Activated naive CD8-positive, alpha-beta T cell treated with anti-CD3 and anti-CD28 coated beads, Interleukin-2, amount 50 U/mL, for 24 hours (primary cell): Measurements from ENCODE around the gene CSF3.
"Not testable (repeated sequence)": the region's sequence is repeated elsewhere in the genome, so short reads cannot be mapped to it uniquely, and the experiment has no call there.

Experiments used
- ATAC-seq: fragments of 150-1000 bp; cut with Tn5 transposase; one replicate; pipeline ENCODE4 v1.10.0; 2021
- DNase-seq: peaks from one replicate; pipeline ENCODE4 v3.0.0; 2021
- H3K27ac Mint-ChIP-seq: one replicate; pipeline ENCODE4 v1.8.0; 2021; ENCODE audit warnings: mild to moderate bottlenecking, mixed read lengths
- H3K27me3 Mint-ChIP-seq: one replicate; pipeline ENCODE4 v1.8.0; 2021; ENCODE audit warnings: mixed read lengths
- H3K36me3 Mint-ChIP-seq: one replicate; pipeline ENCODE4 v1.8.0; 2021; ENCODE audit warnings: low read depth, mixed read lengths
- H3K4me1 Mint-ChIP-seq: one replicate; pipeline ENCODE4 v1.8.0; 2021; ENCODE audit warnings: mixed read lengths
- H3K4me3 Mint-ChIP-seq: one replicate; pipeline ENCODE4 v1.8.0; 2021; ENCODE audit warnings: mild to moderate bottlenecking, moderate library complexity, mixed read lengths
- H3K9me3 Mint-ChIP-seq: one replicate; pipeline ENCODE4 v1.8.0; 2021; ENCODE audit warnings: mixed read lengths

Gene CSF3

DNA sequence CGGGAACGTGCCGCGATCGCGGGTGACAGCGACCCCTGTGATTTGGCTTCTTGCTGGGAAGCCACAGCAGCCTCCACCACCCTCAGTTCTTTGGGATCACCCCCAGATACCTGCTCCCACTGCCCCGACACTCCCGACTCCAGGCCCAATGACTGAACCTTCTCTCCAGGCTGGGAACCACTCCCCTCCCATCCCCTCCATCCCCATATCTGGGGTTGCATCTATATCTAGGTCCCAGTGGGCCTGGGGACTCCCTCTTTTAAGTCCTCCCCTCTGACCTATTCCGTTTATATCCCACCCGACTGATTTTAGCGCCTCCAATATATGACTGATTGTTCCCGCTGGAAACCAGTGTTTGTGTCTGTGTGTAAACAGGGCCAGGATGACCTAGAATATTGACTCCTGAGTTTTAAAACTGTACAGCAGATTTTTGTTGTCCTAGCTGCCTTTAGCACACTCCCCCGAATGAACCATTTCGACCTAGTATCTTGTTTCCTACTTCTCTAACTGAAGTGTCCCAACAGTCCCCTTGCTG is 34.0 kb upstream of the CSF3 start:
- ATAC-seq = no peak
- H3K27ac Mint-ChIP-seq = peak overlapping the region; percentile 96
- peaks cover 34% of the 10 kb centered on the region for H3K36me3 Mint-ChIP-seq
- H3K4me3 Mint-ChIP-seq = peak overlapping the region; percentile 95
- H3K27me3 Mint-ChIP-seq = peaks cover 6% of the 10 kb centered on the region
- peaks cover 31% of the 10 kb centered on the region for H3K4me1 Mint-ChIP-seq
- DNase-seq = no peak
- H3K9me3 Mint-ChIP-seq = no peaks in the 10 kb centered on the region

DNA sequence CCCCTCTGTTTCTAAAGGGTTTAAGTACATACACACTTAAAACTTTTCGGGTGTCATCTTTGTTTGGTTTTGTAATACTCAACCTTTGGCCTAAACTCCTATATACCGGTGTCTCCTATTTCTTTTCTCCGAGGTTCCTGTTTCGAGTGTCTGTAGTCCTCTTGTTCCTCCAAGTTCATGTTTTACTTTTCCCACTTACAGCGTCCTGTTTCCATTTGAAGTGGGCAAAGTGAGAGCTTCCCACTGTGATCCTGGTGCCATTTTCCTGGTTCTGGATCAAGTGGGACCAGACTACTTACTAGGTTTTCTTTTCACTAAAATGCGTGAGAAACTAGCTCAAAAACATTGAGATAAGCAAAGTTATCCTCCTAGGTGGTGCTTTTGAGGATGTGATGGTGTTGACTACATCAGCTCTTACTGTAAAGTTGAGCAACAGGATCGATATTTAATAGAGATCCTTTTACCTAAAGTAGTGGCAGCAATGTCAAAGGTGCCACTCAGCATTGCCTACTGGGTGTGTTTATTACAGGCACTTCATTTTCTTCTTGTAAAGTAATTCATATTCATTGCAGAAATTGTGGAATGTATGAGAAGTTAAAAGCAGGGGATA is 33.4 kb upstream of the CSF3 start:
- Mint-ChIP-seq H3K27me3 (peaks cover 6% of the 10 kb centered on the region), H3K4me1 (peaks cover 31% of the 10 kb centered on the region), H3K4me3 (peak overlapping the region; percentile 95), H3K9me3 (no peaks in the 10 kb centered on the region), H3K27ac (peak overlapping the region; percentile 96), H3K36me3 (peaks cover 40% of the 10 kb centered on the region)
- no peak for ATAC-seq
- DNase-seq = no peak

DNA sequence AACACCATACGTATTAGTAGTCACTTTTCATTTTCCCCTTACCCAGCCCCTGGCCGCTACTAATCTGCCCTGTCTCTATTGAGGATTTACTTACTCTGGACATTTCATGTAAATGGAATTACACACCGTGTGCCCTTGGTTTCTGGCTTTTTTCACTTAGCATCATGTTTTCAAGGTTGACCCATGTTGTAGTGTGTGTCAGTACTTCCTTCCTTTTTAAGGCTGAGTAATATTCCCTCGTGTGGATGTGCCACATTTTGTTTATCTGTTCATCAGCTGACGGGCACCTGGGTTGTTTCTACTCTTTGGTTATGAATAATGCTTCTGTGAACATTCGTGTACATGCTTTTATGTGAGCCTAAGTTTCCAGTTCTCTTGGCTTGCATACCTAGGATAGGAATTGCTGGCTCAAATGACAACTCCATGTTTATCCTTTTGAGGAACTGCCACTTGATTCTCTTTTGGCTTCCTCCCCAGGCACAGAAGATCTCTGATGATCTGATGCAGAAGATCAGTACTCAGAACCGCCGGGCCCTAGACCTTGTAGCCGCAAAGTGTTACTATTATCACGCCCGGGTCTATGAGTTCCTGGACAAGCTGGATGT is 26.9 kb upstream of the CSF3 start:
- Mint-ChIP-seq H3K9me3 (no peaks in the 10 kb centered on the region), H3K36me3 (peaks cover 72% of the 10 kb centered on the region), H3K27ac (no peak overlapping the region), H3K4me1 (peaks cover 6% of the 10 kb centered on the region), H3K4me3 (no peak overlapping the region), H3K27me3 (no peaks in the 10 kb centered on the region)
- ATAC-seq (no peak), DNase-seq (no peak)

DNA sequence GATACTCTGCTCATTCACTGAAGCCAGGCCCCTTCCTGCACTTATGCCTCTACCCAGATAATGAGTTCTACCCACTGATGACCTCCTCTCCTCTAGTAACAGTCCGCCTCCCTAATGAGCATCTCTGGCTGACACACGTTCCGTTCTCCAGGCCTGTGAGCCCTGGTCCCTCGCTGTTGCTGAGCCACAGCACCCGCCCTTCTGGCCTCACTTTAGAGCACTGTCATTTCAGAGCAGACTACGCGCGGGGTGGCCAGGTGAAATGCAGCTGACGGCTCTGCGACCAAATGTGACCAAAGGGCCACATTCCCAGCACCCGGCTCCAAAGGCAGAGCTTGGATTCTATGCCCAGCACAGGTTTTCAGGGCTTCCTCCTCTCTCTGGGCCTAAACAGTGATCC is 20.8 kb upstream of the CSF3 start:
- Mint-ChIP-seq H3K9me3 (no peaks in the 10 kb centered on the region), H3K4me1 (peaks cover 4% of the 10 kb centered on the region), H3K27me3 (no peaks in the 10 kb centered on the region), H3K4me3 (no peak overlapping the region), H3K27ac (no peak overlapping the region), H3K36me3 (peaks cover 59% of the 10 kb centered on the region)
- DNase-seq (no peak), ATAC-seq (no peak)

DNA sequence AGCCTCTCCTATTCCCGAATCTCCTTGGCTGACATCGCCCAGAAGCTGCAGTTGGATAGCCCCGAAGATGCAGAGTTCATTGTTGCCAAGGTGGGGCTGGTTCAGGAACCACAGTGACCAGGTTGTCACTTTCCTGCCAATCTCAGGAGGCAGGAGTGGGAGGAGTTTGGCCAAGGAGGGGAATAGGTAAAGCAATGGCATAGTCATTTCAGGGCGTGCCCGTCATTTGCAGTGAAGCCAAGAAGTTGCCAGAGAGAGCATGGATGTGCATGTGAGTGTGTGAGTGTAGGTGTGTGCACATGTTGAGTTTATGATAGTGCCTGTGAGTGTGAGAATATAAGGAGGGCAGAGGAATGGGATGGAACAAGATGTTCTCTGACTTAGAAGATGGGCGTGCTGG is 19.8 kb upstream of the CSF3 start:
- peaks cover 55% of the 10 kb centered on the region for H3K36me3 Mint-ChIP-seq
- no peaks in the 10 kb centered on the region for H3K27me3 Mint-ChIP-seq
- H3K4me1 Mint-ChIP-seq = peaks cover 5% of the 10 kb centered on the region
- no peak overlapping the region for H3K4me3 Mint-ChIP-seq
- no peaks in the 10 kb centered on the region for H3K9me3 Mint-ChIP-seq
- peak overlapping the region; percentile 4 for H3K27ac Mint-ChIP-seq
- DNase-seq (no peak), ATAC-seq (no peak)

DNA sequence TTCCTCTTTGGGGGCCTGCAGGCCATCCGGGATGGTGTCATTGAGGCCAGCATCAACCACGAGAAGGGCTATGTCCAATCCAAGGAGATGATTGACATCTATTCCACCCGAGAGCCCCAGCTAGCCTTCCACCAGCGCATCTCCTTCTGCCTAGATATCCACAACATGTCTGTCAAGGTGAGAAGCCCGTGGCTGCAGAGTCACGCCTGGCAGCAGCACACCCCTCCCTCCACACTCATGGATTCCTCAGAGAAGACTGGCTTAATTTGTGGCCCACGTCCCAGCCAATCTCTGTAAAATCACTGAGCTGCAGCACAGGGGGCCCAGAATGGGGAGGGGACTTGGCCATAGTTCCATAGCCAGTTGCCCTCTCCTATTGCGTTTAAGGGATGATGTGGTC is 19.1 kb upstream of the CSF3 start:
- peaks cover 50% of the 10 kb centered on the region for H3K36me3 Mint-ChIP-seq
- H3K27me3 Mint-ChIP-seq = no peaks in the 10 kb centered on the region
- no peak for DNase-seq
- ATAC-seq = no peak
- no peak overlapping the region for H3K27ac Mint-ChIP-seq
- no peaks in the 10 kb centered on the region for H3K9me3 Mint-ChIP-seq
- H3K4me3 Mint-ChIP-seq = no peak overlapping the region
- peaks cover 5% of the 10 kb centered on the region for H3K4me1 Mint-ChIP-seq

DNA sequence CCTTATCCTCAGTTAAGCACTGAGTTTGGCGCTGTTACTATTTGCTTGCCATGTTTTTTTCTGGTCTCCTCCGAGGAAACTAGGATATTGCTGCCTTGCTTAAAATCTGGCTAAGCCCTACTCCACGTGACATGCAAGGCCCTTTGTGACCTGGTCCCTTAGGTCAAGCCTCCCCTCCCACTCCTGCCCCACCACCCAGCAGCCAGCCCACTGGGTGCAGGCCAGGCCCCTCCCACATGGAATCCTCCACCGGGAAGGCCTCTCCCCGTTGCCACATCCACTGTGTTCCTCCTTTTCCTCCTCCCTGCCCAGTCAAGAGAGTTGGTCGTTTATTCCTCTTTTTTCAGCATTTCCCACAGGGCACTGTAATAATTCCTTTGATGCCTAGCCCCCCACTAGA is 18.4 kb upstream of the CSF3 start:
- H3K36me3 Mint-ChIP-seq = peaks cover 47% of the 10 kb centered on the region
- H3K4me3 Mint-ChIP-seq = no peak overlapping the region
- H3K4me1 Mint-ChIP-seq = peaks cover 5% of the 10 kb centered on the region
- no peaks in the 10 kb centered on the region for H3K9me3 Mint-ChIP-seq
- DNase-seq (no peak), ATAC-seq (no peak)
- H3K27ac Mint-ChIP-seq = no peak overlapping the region
- H3K27me3 Mint-ChIP-seq = no peaks in the 10 kb centered on the region

DNA sequence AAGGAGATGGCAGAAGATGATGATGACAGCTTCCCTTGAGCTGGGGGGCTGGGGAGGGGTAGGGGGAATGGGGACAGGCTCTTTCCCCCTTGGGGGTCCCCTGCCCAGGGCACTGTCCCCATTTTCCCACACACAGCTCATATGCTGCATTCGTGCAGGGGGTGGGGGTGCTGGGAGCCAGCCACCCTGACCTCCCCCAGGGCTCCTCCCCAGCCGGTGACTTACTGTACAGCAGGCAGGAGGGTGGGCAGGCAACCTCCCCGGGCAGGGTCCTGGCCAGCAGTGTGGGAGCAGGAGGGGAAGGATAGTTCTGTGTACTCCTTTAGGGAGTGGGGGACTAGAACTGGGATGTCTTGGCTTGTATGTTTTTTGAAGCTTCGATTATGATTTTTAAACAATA is 17.7 kb upstream of the CSF3 start:
- Mint-ChIP-seq H3K27ac (no peak overlapping the region), H3K4me1 (peaks cover 5% of the 10 kb centered on the region), H3K36me3 (peaks cover 44% of the 10 kb centered on the region), H3K9me3 (no peaks in the 10 kb centered on the region), H3K4me3 (no peak overlapping the region), H3K27me3 (no peaks in the 10 kb centered on the region)
- ATAC-seq = no peak
- no peak for DNase-seq

DNA sequence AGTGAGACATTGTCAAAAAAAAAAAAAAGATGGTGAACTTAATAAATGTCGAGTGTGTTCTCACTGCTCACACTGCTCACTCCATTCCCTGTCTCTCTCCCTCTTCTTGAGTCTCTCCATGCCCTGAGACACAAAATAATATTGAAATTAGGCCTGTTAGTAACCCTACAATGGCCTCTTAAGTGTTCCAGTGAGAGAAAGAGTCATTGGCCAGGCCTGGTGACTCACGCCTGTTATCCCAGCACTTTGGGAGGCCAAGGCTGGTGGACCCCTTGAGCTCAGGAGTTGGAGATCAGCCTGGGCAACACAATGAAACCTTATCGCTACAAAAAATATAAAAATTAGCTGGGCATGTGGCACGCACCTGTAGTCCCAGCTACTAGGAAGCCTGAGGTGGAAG is 16.2 kb upstream of the CSF3 start:
- Mint-ChIP-seq H3K27me3 (no peaks in the 10 kb centered on the region), H3K4me3 (no peak overlapping the region), H3K9me3 (no peaks in the 10 kb centered on the region), H3K4me1 (peaks cover 5% of the 10 kb centered on the region), H3K27ac (no peak overlapping the region), H3K36me3 (peaks cover 30% of the 10 kb centered on the region)
- ATAC-seq (no peak), DNase-seq (no peak)

DNA sequence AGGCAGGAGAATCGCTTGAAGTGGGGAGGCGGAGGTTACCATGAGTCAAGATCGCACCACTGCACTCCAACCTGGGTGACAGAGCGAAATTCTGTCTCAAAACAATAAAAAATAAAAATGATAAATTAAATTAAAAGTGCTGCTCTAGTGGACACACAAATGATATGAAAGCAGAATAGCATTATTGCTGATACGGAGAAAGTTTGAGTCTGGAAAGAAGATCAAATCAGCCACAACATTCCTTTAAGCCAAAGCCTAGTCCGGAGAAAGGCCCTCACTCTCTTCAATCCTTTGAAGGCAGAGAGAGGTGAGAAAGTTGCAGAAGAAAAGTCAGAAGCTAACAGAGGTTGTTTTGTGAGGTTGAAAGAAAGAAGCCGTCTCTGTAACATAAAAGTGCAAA is 15.1 kb upstream of the CSF3 start:
- Mint-ChIP-seq H3K4me1 (peaks cover 5% of the 10 kb centered on the region), H3K27me3 (no peaks in the 10 kb centered on the region), H3K27ac (no peak overlapping the region), H3K4me3 (no peak overlapping the region), H3K36me3 (peaks cover 21% of the 10 kb centered on the region), H3K9me3 (no peaks in the 10 kb centered on the region)
- ATAC-seq (no peak), DNase-seq (no peak)

DNA sequence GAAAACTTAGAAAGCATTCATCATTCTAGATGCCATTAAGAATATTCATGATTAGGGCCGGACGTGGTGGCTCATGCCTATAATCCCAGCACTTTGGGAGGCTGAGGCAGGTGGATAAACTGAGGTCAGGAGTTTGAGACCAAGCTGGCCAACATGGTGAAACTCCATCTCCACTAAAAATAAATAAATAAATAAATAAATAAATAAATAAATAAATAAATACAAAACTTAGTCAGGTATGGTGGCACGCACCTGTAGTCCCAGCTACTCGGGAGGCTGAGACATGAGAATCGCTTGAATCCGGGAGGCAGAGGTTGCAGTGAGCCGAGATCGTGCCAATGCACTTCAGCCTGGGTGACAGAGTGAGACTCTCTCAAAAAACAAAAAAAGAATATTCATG is 13.9 kb upstream of the CSF3 start:
- H3K4me1 Mint-ChIP-seq, H3K27me3 Mint-ChIP-seq, H3K9me3 Mint-ChIP-seq, DNase-seq, H3K4me3 Mint-ChIP-seq, ATAC-seq, H3K27ac Mint-ChIP-seq: not testable (repeated sequence)
- peaks cover 12% of the 10 kb centered on the region for H3K36me3 Mint-ChIP-seq

DNA sequence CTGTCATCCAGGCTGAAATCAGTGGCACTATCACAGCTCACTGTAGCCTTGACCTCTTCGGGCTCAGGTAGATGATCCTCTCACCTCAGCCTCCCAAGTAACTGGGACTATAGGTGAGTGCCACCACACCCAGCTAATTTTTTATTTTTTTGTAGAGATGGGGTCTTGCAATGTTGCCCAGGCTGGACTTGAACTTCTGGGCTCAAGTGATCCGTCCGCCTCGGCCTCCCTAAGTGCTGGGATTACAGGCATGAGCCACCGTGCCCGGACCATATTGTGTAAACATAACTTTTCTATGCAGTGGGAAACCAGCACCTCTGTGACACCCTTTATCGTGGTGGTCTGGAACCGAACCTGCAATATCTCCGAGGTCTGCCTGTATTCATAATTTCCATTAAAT is 11.2 kb upstream of the CSF3 start:
- Mint-ChIP-seq H3K27ac (no peak overlapping the region), H3K9me3 (no peaks in the 10 kb centered on the region), H3K4me1 (peaks cover 4% of the 10 kb centered on the region), H3K36me3 (no peaks in the 10 kb centered on the region), H3K4me3 (no peak overlapping the region), H3K27me3 (no peaks in the 10 kb centered on the region)
- ATAC-seq (no peak), DNase-seq (no peak)

DNA sequence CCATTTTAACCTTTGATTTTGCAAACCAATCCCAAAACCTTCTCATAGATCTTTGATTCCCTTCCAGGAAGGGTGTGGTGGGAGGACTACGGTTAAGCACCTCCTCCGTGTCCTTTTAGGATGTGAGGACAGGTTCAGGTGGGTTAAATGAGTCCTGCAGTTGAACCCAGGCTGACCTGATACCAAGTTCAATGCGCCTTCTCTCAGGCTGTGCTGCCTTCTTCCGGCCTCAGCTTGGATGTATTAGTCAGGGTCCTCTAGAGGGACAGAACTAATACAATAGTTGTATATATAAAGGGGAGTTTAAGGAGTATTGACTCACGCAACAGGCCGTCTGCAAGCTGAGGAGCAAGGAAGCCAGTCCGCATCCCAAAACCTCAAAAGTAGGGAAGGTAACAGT is 10.5 kb upstream of the CSF3 start:
- no peak overlapping the region for H3K27ac Mint-ChIP-seq
- no peaks in the 10 kb centered on the region for H3K27me3 Mint-ChIP-seq
- no peak for DNase-seq
- no peaks in the 10 kb centered on the region for H3K36me3 Mint-ChIP-seq
- H3K4me3 Mint-ChIP-seq = no peak overlapping the region
- no peak for ATAC-seq
- no peaks in the 10 kb centered on the region for H3K4me1 Mint-ChIP-seq
- no peaks in the 10 kb centered on the region for H3K9me3 Mint-ChIP-seq

DNA sequence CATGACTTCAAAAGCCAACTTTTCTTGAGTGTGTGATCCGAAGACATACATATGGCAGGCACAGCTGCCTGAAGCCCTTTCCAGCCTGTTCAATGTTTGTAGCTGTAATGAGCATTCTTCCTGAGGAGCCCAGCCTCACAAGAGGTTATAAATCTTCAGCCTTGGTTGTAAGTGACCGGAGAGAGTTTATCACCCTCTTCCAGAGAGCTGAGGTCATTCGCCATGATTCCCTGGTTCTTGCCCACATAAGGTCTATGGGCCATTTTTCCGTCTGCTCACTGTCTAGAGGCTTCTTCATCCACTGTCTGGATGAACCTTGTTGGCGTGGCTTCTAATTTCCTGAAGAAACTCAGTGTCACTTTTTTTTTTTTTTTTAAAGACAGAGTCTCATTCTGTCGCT is 9.7 kb upstream of the CSF3 start:
- no peak overlapping the region for H3K4me3 Mint-ChIP-seq
- no peaks in the 10 kb centered on the region for H3K27me3 Mint-ChIP-seq
- DNase-seq (no peak), ATAC-seq (no peak)
- peaks cover 6% of the 10 kb centered on the region for H3K4me1 Mint-ChIP-seq
- H3K27ac Mint-ChIP-seq = no peak overlapping the region
- H3K9me3 Mint-ChIP-seq = no peaks in the 10 kb centered on the region
- H3K36me3 Mint-ChIP-seq = no peaks in the 10 kb centered on the region

DNA sequence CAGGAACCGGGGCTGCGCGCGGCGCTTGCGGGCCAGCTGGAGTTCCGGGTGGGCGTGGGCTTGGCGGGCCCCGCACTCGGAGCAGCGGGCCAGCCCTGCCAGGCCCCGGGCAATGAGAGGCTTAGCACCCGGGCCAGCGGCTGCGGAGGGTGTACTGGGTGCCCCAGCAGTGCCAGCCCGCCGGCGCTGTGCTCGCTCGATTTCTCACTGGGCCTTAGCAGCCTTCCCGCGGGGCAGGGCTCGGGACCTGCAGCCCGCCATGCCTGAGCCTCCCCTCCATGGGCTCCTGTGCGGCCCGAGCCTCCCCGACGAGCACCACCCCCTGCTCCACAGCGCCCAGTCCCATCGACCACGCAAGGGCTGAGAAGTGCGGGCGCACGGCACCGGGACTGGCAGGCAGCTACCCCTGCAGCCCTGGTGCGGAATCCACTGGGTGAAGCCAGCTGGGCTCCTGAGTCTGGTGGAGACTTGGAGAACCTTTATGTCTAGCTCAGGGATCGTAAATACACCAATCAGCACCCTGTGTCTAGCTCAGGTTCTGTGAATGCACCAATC is 4.2 kb upstream of the CSF3 start:
- H3K27ac Mint-ChIP-seq, H3K4me1 Mint-ChIP-seq, DNase-seq, H3K4me3 Mint-ChIP-seq, H3K9me3 Mint-ChIP-seq, H3K27me3 Mint-ChIP-seq, ATAC-seq, H3K36me3 Mint-ChIP-seq: not testable (repeated sequence)
